HCT116 (cell line): ENCODE results near the gene HAPLN1.

Experiments used
- ATF3 ChIP-seq: IDR thresholded peaks from 2 replicates; pipeline ENCODE4 v1.6.1; 2012
- CTCF ChIP-seq, 3 experiments: fragments of 200-600 bp in 1 of 3; sonication (generic) in 1 of 3; IDR thresholded peaks in 2 of 3; conservative IDR thresholded peaks in 1 of 3; 2 replicates each; pipeline ENCODE4 v1.5.1; 2012 to 2017; ENCODE audit warnings: low read depth in 2 of 3, low read length in 2 of 3, antibody characterized with exemption in 1 of 3, borderline replicate concordance in 1 of 3, control low read depth in 1 of 3, mild to moderate bottlenecking in 1 of 3, mixed read lengths in 1 of 3, mixed run types in 1 of 3, moderate library complexity in 1 of 3; ENCODE audit not compliant: insufficient read depth in 1 of 3
- EZH2 ChIP-seq: fragments of 200-600 bp; sonication (generic); IDR thresholded peaks from 2 replicates; pipeline ENCODE4 v1.6.1; 2017; ENCODE audit warnings: antibody characterized with exemption, mixed run types
- EZH2phosphoT487 ChIP-seq: fragments of 200-600 bp; IDR thresholded peaks from 2 replicates; pipeline ENCODE4 v1.6.1; 2018; ENCODE audit warnings: antibody characterized with exemption, borderline replicate concordance
- MAX ChIP-seq: IDR thresholded peaks from 2 replicates; pipeline ENCODE4 v1.6.1; 2012
- REST ChIP-seq: IDR thresholded peaks from 2 replicates; pipeline ENCODE4 v1.6.1; 2012; ENCODE audit warnings: low read depth
- SP1 ChIP-seq: IDR thresholded peaks from 2 replicates; pipeline ENCODE4 v1.6.1; 2012; ENCODE audit warnings: low read depth

GRCh38 chr5:83644301-83644700, 76.4 kb downstream of the HAPLN1 start:
- TF ChIP-seq CTCF (IDR thresholded peaks at IDR 0.05 in 2 of 3, conservative IDR thresholded peaks at IDR 0.05 in 1 of 3; ENCODE audit: borderline replicate concordance in 1 of 3, insufficient read depth in 1 of 3, low read depth in 2 of 3, low read length in 2 of 3) (no peak), EZH2phosphoT487 (no peak), MAX (no peak), SP1 (no peak), ATF3 (no peak), EZH2 (no peak), REST (no peak)
